GM12875 (cell line): ENCODE data around the gene ZC3H8.

Experiments used
- H3K4me3 ChIP-seq: one replicate; pipeline ENCODE4 v1.5.1; 2011; ENCODE audit warnings: low read depth, low read length, control low read depth
- TF ChIP-seq, protein P1 (sequence below): IDR thresholded peaks from 2 replicates; pipeline ENCODE4 v1.5.1; 2011; ENCODE audit warnings: low read depth, mild to moderate bottlenecking, control low read depth, inconsistent platforms, low read length, moderate library complexity, borderline replicate concordance; ENCODE audit not compliant: insufficient read depth

ZC3H8 gene

DNA sequence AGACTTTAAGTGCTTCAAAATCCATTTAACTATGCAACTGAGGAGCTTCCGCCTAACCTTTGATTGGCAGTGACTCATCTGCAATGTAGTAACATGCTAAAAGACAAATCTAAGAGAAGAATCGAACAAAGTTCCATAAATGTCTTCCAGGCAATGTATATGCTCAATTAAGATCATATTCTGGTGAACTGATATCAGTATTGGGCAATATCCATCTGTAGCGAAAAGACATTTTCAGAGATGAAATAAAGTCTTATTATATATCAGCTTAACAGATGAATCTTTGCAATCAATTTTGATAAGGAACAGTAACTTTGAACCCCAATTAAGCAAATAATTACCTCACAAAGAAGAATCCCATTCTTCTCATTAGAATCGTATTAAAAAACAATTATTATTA is 11.6 kb downstream of the ZC3H8 start:
- TF ChIP-seq, protein P1, sequence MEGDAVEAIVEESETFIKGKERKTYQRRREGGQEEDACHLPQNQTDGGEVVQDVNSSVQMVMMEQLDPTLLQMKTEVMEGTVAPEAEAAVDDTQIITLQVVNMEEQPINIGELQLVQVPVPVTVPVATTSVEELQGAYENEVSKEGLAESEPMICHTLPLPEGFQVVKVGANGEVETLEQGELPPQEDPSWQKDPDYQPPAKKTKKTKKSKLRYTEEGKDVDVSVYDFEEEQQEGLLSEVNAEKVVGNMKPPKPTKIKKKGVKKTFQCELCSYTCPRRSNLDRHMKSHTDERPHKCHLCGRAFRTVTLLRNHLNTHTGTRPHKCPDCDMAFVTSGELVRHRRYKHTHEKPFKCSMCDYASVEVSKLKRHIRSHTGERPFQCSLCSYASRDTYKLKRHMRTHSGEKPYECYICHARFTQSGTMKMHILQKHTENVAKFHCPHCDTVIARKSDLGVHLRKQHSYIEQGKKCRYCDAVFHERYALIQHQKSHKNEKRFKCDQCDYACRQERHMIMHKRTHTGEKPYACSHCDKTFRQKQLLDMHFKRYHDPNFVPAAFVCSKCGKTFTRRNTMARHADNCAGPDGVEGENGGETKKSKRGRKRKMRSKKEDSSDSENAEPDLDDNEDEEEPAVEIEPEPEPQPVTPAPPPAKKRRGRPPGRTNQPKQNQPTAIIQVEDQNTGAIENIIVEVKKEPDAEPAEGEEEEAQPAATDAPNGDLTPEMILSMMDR, result no peak
- no peak overlapping the region for H3K4me3 ChIP-seq

DNA sequence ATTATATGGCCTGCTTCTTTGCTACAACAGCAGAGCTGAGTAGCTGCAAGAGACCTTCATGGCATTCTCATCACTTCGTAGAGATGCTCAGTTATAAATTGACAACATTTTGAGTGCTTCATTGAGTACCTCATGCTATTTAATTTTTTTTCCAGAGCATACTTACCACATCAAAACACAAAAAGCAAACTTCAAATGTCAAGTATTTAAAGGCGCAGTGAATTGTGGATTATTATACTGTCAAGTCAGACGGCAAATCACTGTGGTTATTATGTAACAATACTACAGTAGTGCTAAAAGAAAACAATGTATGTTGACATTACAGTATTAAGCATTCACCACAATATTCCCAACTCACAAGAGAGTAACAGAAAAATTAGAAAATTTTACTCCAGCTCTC is 12.5 kb downstream of the ZC3H8 start:
- TF ChIP-seq, protein P1, result no peak
- H3K4me3 ChIP-seq, result no peak overlapping the region

DNA sequence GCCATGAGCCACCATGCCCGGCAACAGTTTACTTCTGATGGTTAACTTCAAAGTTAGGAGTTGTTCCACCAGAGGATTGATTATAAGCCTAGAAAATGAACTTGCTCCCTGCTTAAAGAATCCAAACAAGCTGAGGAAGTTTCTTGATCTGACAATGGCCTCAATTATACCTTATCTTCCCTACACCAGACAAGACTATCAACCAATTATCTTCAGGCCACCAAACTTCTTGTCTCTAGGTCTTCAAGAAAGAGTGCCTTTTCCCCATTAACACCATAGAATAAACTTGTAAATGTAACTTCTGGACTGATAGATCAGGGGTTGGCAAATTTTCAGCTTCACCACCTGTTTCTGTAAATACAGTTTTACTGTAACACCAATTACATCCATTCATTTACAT is 15.0 kb downstream of the ZC3H8 start:
- no peak overlapping the region for H3K4me3 ChIP-seq
- TF ChIP-seq, protein P1, result no peak

DNA sequence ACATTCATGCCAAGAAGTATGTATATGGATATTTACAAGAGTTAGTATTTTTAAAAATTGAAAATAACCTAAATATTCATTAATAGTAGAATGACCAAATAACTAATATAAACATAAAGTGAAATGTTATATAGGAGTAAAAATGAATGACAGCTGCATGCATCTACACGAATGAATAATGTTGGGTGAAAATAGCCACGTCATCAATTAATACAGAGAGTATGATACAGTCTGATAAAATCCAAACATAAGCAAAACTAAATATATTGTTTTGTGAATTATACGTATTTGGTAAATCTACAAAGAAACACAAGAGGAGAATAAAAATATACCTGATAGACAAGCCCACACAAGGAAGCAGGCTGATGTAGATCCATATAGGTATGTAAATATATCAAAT is 24.5 kb downstream of the ZC3H8 start:
- TF ChIP-seq, protein P1, result no peak

DNA sequence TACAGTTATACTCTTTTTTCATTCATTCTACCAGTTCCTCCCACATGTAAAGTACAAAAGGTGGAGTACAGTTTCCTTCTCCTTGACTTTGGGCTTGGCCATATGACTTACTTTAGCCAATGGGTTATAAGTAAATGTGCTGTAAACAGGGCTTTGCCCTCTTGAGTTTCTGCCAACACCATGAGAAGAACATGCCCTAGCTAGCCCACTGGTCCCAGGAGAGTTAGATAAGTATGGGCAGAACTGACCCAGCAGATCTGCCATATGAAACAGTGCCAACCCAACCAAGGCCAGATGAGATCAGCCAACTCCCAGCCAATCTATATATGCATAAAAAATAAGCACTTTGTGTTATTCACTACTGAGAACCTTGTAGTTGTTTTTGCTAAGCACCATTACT is 25.5 kb downstream of the ZC3H8 start:
- TF ChIP-seq, protein P1, result no peak
- H3K4me3 ChIP-seq, result no peak overlapping the region

More for the DNA sequence above, 24.5 kb downstream of the ZC3H8 start:
- no peak overlapping the region for H3K4me3 ChIP-seq

DNA sequence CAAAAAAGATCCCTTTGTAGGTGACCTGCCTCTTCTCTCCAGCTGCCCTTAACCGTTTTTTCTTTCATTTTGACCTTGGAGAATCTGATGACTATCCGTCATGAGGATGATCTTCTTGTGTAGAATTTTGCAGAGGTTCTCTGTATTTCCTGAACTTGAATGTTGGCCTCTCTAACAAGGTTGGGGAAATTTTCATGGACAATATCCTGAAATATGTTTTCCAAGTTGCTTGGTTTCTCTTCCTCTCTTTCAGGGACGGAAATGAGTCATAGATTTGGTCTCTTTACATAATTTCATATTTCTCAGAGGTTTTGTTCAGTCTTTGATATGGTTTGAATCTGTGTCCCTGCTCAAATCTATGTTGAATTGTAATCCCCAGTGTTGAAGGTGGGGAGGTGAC is 34.0 kb downstream of the ZC3H8 start:
- TF ChIP-seq, protein P1, result no peak
- H3K4me3 ChIP-seq, result no peak overlapping the region

DNA sequence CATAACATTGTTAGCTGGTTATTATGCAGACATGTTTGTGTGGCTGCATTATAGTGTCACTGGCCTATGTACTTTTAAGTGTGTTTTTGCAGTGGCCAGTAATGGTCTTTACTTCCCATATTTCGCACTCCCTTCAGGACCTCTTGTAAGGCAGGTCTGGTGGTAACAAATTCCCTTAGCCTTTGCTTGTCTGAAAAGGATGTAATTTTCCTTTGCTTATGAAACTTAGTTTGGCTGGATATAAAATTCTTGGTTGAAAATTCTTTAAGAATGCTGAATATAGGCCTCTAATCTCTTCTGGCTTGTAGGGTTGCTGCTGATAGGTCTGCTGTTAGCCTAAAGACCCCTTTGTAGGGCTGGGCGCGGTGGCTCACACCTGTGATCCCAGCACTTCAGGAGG is 34.7 kb downstream of the ZC3H8 start:
- no peak overlapping the region for H3K4me3 ChIP-seq
- TF ChIP-seq, protein P1, result no peak
